ENCODE data around the gene DBNDD1.

Gene DBNDD1

DNA sequence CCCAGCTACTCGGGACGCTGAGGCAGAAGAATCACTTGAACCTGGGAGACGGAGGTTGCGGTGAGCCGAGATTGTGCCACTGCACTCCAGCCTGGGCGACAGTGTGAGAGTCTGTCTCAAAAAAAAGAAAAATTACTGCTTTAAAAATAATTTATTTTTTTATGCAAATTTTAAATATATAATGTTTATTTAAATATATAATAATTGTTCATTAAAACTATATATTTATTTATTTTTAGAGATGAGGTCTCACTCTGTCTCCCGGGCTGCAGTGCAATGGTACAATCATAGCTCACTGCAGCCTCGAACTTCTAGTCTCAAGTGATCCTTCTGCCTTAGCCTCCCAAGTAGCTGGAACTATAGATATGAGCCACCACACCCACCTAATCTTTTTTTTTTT lies 15.2 kb upstream of the DBNDD1 start:
- no peak for DNase-seq

DNA sequence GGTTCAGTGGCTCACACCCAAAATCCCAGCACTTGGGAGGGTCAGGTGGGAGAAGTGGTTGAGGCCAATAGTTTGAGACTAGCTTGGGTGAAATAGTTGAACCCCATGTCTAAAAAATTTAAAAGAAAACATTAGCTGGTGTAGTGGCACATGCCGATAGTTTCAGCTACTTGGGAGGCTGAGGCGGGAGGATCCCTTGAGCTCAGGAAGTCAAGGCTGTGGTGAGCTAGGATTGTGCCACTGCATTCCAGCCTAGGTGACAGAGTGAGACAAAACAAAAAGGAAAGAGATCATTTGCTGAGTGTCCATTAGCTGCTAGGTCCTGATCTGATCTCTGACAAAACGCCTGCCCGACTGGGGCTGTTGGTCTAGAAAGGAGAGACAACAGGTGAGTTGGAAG lies 14.1 kb upstream of the DBNDD1 start:
- no peak for DNase-seq

GRCh38 chr16:90032674-90033331 lies 13.5 kb upstream of the DBNDD1 start:
- no peak for DNase-seq

GRCh38 chr16:90031931-90032673 lies 12.8 kb upstream of the DBNDD1 start:
- DNase-seq = no peak

GRCh38 chr16:90031186-90031930 lies 12.1 kb upstream of the DBNDD1 start:
- DNase-seq = no peak

DNA sequence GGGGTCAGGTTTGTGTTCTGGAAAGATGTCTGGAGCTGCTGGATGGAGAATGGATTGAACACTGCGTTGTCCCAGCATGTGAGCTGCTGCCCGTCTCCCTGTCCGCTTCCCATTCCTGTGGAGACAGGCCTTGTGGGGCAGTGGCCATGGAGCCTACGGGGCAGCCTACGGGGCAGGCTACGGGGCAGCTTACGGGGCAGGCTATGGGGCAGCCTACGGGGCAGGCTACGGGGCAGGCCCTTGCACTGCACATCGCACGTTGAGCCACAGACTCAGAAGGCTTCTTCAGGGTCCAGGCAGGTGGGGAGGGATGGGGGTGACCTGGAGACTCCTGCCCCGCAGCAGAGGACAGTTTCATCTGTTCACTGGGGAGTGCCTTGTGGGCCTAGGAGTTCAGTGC lies 9.7 kb upstream of the DBNDD1 start:
- DNase-seq = no peak

GRCh38 chr16:90027611-90028010 lies 8.4 kb upstream of the DBNDD1 start:
- DNase-seq = no peak

DNA sequence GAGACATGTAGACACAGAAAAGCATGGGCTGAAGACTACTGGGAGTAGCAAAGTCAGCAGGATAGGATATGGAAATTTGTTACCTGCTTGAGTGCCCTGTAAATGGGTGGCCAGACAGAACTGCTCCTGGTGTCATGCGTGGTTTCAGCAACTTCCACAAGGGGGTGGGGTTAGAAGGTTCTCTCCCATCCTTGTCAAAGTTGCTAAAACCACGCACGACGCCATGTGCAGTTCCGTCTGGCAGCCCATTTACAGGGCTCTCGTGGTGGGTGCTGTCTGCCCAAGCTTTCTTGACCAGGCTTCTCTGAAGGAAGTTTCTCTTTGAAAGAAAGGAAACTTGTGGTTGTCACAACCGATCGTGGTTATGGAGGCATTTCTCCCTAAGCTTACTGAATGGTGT lies 6.9 kb upstream of the DBNDD1 start:
- no peak for DNase-seq

GRCh38 chr16:90023078-90023447 lies 3.8 kb upstream of the DBNDD1 start:
- no peak for DNase-seq

DNA sequence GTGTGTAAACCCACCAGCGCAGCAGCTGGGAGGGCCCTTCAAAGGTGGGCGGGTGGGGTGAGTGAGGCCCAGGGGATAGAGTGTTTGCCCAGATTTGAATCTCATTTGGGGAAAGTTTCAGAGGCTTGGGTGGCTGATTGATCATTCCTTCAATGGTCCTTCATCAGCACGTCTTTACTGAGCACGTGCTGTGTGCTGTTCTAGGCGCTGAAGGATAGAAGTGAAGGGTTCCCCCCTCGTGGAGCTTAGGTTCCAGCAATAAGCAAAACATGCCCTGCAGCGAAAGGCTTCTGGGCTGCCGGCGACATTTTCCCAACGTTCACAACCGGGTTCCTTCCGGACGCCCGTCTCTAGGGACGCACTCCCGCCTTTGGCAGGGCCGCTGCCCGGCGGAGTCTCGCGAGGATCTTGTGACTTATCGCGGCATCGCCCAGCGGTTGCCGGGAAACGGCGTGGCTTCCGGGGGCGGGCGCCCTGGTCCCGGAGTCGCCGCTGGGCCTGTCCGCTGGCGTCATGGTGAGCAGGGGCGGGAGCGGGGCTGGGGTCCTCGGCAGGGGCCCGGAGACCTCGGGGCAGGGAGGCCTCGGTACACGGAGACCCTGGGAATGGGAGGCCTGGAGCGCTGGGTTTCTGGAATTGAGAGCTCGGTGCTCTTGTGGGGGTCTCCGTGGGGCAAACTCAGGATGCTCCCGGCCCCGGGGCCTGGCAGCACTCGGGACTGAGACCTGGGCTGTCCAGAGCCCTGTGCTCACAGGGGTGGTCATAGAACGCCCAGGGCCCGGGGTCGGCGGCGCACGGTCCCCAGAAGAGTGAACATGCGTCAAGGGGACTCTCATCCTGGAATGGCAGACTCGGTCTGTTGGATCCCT lies 3.2 kb upstream of the DBNDD1 start:
- peak; percentile 93 for DNase-seq

- DNase-seq = peak; percentile 89
These were observed 1.7 kb upstream of the DBNDD1 start for GRCh38 chr16:90020838-90021382.

DNA sequence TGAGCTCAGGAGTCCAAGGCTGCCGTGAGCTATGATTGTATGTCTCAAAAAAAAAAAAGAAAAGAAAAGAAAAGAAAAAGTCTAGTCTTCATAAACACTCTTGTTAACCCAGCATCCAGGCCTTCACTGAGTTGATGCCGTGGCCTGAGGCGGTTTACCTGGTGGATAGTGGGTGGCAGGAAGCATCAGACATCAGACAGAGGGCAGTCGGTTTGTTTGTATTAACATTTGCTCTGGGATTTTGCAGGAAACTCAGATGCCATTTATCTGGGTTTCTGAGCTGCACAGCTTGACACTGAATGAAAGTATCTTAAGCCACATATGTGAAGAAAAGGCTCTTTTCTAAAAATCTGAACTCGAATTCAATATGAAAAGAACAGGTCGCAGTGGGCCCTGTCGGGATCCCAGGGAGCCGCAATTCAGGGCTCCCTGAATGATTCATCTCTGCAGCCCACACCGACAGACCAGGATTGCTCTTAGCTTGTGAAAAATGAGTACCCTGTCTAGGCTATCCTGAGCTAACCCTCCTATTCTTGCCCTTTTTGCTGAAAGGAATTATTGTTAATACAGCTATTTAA lies 1.1 kb upstream of the DBNDD1 start:
- DNase-seq = peak; percentile 79

GRCh38 chr16:90019543-90020259 lies 445 bp upstream of the DBNDD1 start:
- DNase-seq = peak; percentile 87

GRCh38 chr16:90018297-90018651 lies 982 bp downstream of the DBNDD1 start:
- DNase-seq = peak; percentile 46

- DNase-seq = no peak
These were observed 2.8 kb downstream of the DBNDD1 start for GRCh38 chr16:90016339-90016950.

- no peak for DNase-seq
These were observed 3.5 kb downstream of the DBNDD1 start for GRCh38 chr16:90015586-90016338.

GRCh38 chr16:90012991-90013745 lies 6.1 kb downstream of the DBNDD1 start:
- no peak for DNase-seq

DNA sequence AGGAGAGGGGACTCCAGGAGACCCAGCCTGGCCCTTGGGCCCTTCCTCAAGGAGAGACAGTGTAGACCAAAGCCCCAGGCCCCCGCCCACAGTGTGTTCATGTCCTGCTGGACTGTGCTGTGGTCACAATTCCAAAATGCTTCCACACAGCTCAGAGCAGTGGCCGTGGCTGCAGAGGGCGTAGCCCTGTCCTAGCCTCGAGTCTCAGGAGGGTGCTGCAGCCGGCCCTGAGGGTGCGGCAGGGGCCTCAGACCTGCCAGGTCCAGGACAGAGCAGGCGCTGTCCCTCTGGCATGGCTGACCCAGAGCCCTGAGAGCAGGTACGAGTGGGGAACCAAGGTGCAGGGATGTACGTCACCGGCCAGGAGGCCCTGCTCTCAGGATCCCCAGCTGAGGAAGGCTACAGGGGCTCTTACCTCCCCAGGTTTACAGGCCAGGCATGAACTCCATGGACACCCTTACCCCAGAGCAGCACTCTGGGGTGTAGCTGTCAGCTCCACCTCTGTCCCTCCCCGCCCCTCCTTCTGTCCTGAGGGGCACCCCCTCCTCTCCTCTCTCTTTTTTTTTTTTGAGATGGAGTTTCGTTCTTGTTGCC lies 7.3 kb downstream of the DBNDD1 start:
- no peak for DNase-seq

- no peak for DNase-seq
These were observed 7.8 kb downstream of the DBNDD1 start for GRCh38 chr16:90011508-90011819.

Measured in NCI-H69 (cell line).